Anterior cingulate cortex (tissue), 58 donors: ENCODE results near the gene NXPE4.

ENCODE experiments used
- DNase-seq, 58 donors: peaks; one replicate each; lab custom pipeline; 2025; lab: John Stamatoyannopoulos, UW

Gene NXPE4

DNA sequence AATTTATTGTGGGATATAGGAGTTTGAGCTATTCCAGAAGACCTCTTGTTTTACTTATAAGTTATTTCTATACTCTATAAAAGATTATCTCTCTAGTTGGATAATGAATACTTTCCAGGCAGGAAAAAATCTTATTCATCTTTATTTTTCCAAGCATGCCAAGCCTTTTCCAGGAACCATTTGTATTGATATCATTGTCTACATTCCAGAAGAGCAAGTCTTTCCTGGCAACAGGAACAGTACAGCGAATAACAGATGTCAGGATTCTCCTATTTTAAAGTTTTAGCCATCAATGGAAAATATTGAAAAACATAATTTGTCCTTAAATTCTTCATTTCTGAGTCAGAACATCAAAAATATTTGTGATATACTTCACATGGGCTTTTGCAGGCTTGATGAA lies 30.8 kb downstream of the NXPE4 start:
- DNase-seq = no peak

DNA sequence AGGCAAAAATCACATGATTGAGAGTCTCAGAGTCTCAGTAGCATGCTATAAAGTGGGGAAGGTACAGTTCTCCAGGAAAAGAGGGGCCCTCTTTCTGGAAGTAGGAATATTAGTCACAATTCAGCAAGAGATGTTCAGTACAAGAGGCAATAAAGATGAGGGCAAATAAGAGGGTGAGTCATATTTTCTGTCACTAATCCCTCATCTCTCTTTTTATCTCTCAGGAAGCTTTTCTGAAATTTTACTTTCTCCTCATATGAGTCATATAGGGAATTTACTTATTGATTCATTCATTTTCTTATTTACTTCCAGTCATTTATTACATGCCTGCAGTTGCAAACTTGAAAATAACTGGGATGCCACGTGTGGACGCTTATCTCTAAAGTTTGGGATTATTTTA lies 32.5 kb downstream of the NXPE4 start:
- DNase-seq = no peak

DNA sequence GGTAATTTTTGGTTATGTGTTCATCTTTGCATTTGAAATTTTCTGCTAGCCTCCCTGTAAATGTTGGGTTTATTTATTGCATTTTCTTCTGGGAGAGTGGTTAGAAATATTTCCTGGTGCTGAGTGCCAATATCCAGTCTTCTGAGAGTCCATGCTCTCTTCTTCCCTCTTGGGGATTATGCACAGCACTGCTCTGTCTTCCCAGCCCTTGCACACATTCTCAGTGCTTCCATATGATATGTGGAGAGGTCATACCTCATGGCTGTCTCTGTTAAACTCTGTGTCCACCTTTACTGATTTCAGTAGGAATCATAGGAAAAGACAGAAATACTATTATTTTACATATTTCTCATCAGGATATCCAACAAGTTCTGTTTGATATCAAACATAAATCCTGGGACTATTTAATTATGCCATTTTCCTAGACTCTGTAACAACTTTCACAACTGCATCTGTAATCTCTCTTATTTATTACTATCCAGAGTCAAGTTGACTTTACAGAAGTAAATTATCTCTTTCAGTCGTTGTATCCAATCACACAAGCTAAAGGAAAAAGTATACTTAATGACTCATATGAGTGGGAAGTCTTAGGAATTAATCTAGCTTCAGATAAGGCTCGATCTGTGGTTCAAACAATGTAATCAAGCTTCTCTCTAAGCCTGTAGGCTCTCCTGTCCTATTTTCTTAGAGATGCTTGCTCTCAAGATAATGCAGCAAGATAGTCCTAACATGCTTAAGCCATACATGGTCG lies 33.2 kb downstream of the NXPE4 start:
- no peak for DNase-seq

DNA sequence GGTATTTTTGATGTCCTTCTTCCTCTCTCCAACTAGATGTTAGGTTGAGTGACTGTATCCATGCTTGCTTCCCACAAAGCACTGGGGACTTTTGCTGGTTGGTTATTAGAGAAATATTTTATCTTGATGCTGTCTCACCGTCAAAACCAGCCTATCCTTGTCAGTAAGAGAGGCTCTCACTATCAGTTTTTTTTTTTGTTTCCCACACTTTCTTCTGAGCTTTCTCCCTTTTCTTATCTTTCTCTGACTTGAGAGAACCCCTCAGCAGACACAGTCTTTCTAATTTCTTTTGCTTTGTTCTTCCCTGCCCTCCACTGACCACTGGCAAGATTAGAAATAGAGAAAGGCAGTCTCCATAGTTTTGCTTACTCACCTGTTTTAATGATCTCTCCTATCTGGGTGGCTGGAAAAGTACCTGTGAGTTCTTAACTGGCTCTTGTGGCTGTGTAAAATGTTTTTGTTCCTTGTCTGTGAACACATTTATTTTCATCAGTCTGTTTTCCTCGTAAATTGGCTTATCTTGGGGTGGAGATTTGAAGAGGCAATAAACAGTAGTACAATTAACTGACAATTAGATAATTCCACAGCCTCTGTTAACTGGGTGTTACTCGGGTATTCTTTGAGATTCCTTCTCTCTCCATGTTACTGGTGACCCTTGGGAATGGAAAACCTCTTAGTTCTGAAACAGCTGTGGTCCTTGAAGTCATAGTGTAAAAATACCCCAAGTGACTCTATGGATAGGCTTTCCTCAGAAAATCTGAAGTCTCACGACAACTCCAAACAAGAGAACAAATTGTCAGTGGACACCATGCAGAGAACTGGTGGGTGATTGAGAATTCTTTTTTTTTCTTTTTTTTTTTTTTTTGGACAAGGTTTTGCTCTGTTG lies 35.9 kb downstream of the NXPE4 start, which contains the start of gene NXPE1:
NXPE1 (minus strand) TSS at position 457 of the 886 bp plus-strand sequence. CDS start 8,680 bp downstream, outside the sequence.
- DNase-seq = no peak

DNA sequence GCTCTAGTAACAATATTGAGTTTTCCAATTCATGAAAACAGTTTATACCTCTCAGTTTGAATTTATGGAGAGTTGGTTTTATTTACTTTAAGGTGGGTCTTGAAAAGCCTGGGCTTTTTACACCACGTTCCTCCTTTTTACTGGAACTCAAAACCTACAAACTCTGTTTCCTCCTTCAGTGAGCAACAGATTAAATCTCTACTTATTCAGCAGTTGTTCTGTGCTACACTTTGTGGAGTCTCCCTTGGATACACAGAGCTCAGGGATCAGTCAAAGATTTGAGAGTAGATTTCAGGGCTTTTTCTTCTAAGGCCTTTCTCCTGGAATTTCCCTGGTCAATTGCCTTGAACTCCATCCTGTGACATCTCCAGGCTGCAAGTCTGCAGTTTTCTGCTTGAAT lies 39.5 kb downstream of the NXPE4 start:
- DNase-seq = no peak

DNA sequence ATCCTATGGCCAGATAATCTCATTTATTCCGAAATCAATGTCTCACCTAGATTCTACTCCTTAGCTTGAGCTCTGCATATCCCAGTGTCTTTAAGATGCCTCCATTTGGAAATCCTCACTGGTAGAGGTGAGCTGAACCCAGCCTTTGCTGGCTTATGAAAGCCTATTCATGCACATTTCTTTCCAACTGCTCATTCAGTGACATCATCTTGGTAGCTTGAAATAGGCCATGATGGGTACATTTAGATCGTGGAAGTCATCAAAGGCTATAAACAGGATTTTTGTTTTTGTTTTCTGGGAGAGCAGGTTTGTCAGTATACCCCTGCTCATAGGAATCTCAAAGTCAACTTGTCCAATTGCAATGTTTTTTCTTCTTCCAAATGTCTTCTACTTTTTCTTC lies 41.9 kb downstream of the NXPE4 start:
- no peak for DNase-seq

DNA sequence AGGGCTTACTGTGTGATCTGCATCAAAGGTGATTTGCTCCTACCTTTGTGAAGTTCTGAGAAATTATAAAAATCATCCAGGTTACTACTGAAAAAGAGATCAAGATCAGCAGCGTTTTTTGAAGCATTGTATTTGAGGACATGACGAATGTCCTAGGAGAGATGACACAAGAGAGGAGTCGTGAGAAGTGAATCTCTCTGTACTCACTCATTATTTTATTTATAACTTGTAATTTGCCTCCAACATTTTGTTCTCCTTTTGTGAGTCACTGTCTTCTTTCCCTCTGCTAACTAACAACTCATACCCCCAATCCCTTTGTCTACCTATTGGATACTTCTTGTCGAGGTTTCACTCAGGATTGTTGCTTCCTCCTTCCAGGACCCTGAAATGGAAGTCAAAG lies 44.5 kb downstream of the NXPE4 start:
- no peak for DNase-seq

DNA sequence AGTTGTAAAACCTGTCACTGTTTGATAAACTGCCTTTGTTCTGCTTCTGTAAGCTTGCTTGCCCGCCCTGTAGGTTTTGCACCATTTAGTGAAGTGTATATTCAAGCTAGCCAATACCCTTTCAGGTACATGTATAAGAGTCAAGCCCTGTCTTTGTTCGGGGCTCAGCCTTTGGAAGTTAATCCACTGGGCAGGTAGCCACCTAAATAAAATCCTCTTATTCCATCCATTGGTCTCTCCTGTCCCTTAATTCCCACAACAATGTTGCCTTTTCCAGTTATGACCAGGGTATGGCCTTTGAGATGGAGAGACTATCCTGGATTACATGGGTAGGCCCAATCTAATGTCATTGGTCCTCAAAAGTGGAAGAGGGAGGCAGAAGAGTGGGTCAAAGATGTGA lies 69.9 kb downstream of the NXPE4 start:
- DNase-seq = no peak

DNA sequence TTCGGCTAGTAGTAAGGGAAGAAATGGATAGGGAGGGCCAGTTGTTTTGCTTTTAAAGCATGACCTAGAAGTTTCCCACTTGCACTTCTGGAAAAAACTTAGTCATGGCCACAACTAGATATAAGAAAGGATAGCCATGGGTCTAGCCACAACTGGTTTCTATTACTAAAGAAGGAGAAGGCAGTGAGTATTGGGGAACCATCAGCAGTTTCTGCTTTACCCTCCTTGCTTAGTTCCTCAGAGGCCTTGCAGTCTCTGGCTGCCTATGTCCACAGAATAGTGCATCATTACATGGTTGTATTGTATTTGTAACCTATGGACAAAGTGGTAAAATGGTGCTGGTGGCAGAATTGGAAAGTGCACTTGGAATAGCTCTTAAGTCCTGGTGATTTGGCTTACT lies 71.5 kb downstream of the NXPE4 start:
- no peak for DNase-seq

DNA sequence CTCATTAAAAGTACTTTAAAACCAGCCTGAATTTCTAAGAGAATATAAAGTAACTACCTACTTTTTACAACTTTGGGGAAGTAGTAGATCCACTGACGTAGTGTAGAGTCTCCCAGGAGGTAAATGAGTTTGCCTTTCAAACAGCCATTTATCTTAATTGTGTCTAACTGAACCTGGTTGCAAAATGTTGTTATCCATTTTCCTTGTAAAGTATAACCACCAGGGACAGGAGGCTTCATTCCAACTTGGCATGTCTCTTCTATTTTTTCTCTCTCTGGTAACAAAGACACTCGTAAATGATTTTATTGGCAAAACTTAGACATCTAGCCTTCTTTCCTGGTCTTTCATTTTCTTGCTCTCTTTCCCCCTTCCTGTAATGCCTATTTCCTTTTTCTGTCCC lies 72.8 kb downstream of the NXPE4 start:
- no peak for DNase-seq
